Measurements from ENCODE around the gene PDE4B.

The PDE4B gene

GRCh38 chr1:66335125-66335524 lies 542.4 kb downstream of the PDE4B start:
- Histone ChIP-seq H4K5ac (ENCODE audit: low read length) (peak overlapping the region; percentile 68), H3K18ac (ENCODE audit: low read length) (no peak overlapping the region), H3K79me1 (ENCODE audit: low read length) (peaks cover 5% of the 10 kb centered on the region), H3K27me3 (ENCODE audit: insufficient read depth, low read length, poor library complexity) (no peaks in the 10 kb centered on the region), H2BK5ac (ENCODE audit: low read length) (no peak overlapping the region), H3K4me3 (ENCODE audit: low read length) (no peak overlapping the region), H3K56ac (ENCODE audit: low read length) (peak overlapping the region; percentile 50), H3K36me3 (ENCODE audit: control insufficient read depth, insufficient read depth, low read length) (no peaks in the 10 kb centered on the region), H2BK15ac (replicated peaks; ENCODE audit: low read depth) (peak overlapping the region; percentile 20), H3K4me1 (ENCODE audit: control insufficient read depth, low read depth, low read length) (peaks cover 14% of the 10 kb centered on the region), H3K4ac (ENCODE audit: low read depth, low read length) (no peak overlapping the region), H2BK120ac (ENCODE audit: low read depth, low read length) (no peak overlapping the region), H4K8ac (ENCODE audit: low read depth, low read length) (no peak overlapping the region), H3K4me2 (ENCODE audit: low read length) (no peak overlapping the region), H3K79me2 (ENCODE audit: control insufficient read depth, insufficient read depth, low read length) (peaks cover 25% of the 10 kb centered on the region), H3K27ac (ENCODE audit: low read depth, low read length) (no peak overlapping the region), H3K23ac (ENCODE audit: low read length) (no peak overlapping the region), H2AK5ac (ENCODE audit: low read length) (peak overlapping the region; percentile 68), H3K9ac (ENCODE audit: low read length) (peak overlapping the region; percentile 46)
- DNase-seq, result no peak
- WGBS (ENCODE audit: extremely low coverage, insufficient coverage, low lambda C conversion rate), result no CpG with 5 or more reads among the region's 2 CpGs

GRCh38 chr1:66335859-66336640 lies 543.4 kb downstream of the PDE4B start:
- Histone ChIP-seq H2AK5ac (ENCODE audit: low read length) (no peak overlapping the region), H3K79me2 (ENCODE audit: control insufficient read depth, insufficient read depth, low read length) (peaks cover 25% of the 10 kb centered on the region), H3K23ac (ENCODE audit: low read length) (peak overlapping the region; percentile 91), H2BK120ac (ENCODE audit: low read depth, low read length) (no peak overlapping the region), H3K4me1 (ENCODE audit: control insufficient read depth, low read depth, low read length) (peaks cover 14% of the 10 kb centered on the region), H3K4me2 (ENCODE audit: low read length) (no peak overlapping the region), H3K18ac (ENCODE audit: low read length) (no peak overlapping the region), H3K79me1 (ENCODE audit: low read length) (peaks cover 5% of the 10 kb centered on the region), H2BK5ac (ENCODE audit: low read length) (peak overlapping the region; percentile 28), H3K56ac (ENCODE audit: low read length) (peak overlapping the region; percentile 81), H4K8ac (ENCODE audit: low read depth, low read length) (no peak overlapping the region), H3K27ac (ENCODE audit: low read depth, low read length) (no peak overlapping the region), H3K36me3 (ENCODE audit: control insufficient read depth, insufficient read depth, low read length) (no peaks in the 10 kb centered on the region), H2BK15ac (replicated peaks; ENCODE audit: low read depth) (no peak overlapping the region), H3K9ac (ENCODE audit: low read length) (peak overlapping the region; percentile 15), H3K27me3 (ENCODE audit: insufficient read depth, low read length, poor library complexity) (no peaks in the 10 kb centered on the region), H3K4me3 (ENCODE audit: low read length) (no peak overlapping the region), H3K4ac (ENCODE audit: low read depth, low read length) (no peak overlapping the region), H4K5ac (ENCODE audit: low read length) (no peak overlapping the region)
- no CpG with 5 or more reads among the region's 10 CpGs for WGBS (ENCODE audit: extremely low coverage, insufficient coverage, low lambda C conversion rate)
- DNase-seq, result peak; percentile 42

- Histone ChIP-seq H4K8ac (ENCODE audit: low read depth, low read length) (no peak overlapping the region), H3K36me3 (ENCODE audit: control insufficient read depth, insufficient read depth, low read length) (no peaks in the 10 kb centered on the region), H3K79me2 (ENCODE audit: control insufficient read depth, insufficient read depth, low read length) (peaks cover 25% of the 10 kb centered on the region), H3K56ac (ENCODE audit: low read length) (no peak overlapping the region), H3K27ac (ENCODE audit: low read depth, low read length) (no peak overlapping the region), H3K23ac (ENCODE audit: low read length) (no peak overlapping the region), H3K4me3 (ENCODE audit: low read length) (no peak overlapping the region), H3K4me2 (ENCODE audit: low read length) (no peak overlapping the region), H3K4me1 (ENCODE audit: control insufficient read depth, low read depth, low read length) (peaks cover 14% of the 10 kb centered on the region), H3K18ac (ENCODE audit: low read length) (no peak overlapping the region), H2BK5ac (ENCODE audit: low read length) (no peak overlapping the region), H2AK5ac (ENCODE audit: low read length) (no peak overlapping the region), H2BK15ac (replicated peaks; ENCODE audit: low read depth) (no peak overlapping the region), H3K4ac (ENCODE audit: low read depth, low read length) (no peak overlapping the region), H4K5ac (ENCODE audit: low read length) (no peak overlapping the region), H3K79me1 (ENCODE audit: low read length) (peaks cover 5% of the 10 kb centered on the region), H3K9ac (ENCODE audit: low read length) (no peak overlapping the region), H2BK120ac (ENCODE audit: low read depth, low read length) (no peak overlapping the region), H3K27me3 (ENCODE audit: insufficient read depth, low read length, poor library complexity) (no peaks in the 10 kb centered on the region)
- DNase-seq, result no peak
- no CpG with 5 or more reads among the region's 2 CpGs for WGBS (ENCODE audit: extremely low coverage, insufficient coverage, low lambda C conversion rate)
These were observed 543.9 kb downstream of the PDE4B start for GRCh38 chr1:66336641-66336990.

- no peak for DNase-seq
- Histone ChIP-seq H2AK5ac (ENCODE audit: low read length) (no peak overlapping the region), H3K79me1 (ENCODE audit: low read length) (peaks cover 5% of the 10 kb centered on the region), H3K4me3 (ENCODE audit: low read length) (no peak overlapping the region), H3K4me1 (ENCODE audit: control insufficient read depth, low read depth, low read length) (peaks cover 14% of the 10 kb centered on the region), H3K4me2 (ENCODE audit: low read length) (no peak overlapping the region), H3K27me3 (ENCODE audit: insufficient read depth, low read length, poor library complexity) (no peaks in the 10 kb centered on the region), H3K79me2 (ENCODE audit: control insufficient read depth, insufficient read depth, low read length) (peaks cover 25% of the 10 kb centered on the region), H4K8ac (ENCODE audit: low read depth, low read length) (no peak overlapping the region), H3K27ac (ENCODE audit: low read depth, low read length) (no peak overlapping the region), H3K18ac (ENCODE audit: low read length) (no peak overlapping the region), H2BK15ac (replicated peaks; ENCODE audit: low read depth) (no peak overlapping the region), H2BK5ac (ENCODE audit: low read length) (no peak overlapping the region), H3K23ac (ENCODE audit: low read length) (peak overlapping the region; percentile 54), H3K4ac (ENCODE audit: low read depth, low read length) (no peak overlapping the region), H3K56ac (ENCODE audit: low read length) (peak overlapping the region; percentile 47), H4K5ac (ENCODE audit: low read length) (no peak overlapping the region), H3K36me3 (ENCODE audit: control insufficient read depth, insufficient read depth, low read length) (no peaks in the 10 kb centered on the region), H3K9ac (ENCODE audit: low read length) (no peak overlapping the region), H2BK120ac (ENCODE audit: low read depth, low read length) (no peak overlapping the region)
- WGBS (ENCODE audit: extremely low coverage, insufficient coverage, low lambda C conversion rate), result no CpG with 5 or more reads among the region's 5 CpGs
These were observed 544.6 kb downstream of the PDE4B start for GRCh38 chr1:66337249-66337648.

- Histone ChIP-seq H3K79me1 (ENCODE audit: low read length) (peaks cover 5% of the 10 kb centered on the region), H4K8ac (ENCODE audit: low read depth, low read length) (no peak overlapping the region), H3K36me3 (ENCODE audit: control insufficient read depth, insufficient read depth, low read length) (no peaks in the 10 kb centered on the region), H2AK5ac (ENCODE audit: low read length) (no peak overlapping the region), H2BK15ac (replicated peaks; ENCODE audit: low read depth) (no peak overlapping the region), H3K9ac (ENCODE audit: low read length) (no peak overlapping the region), H4K5ac (ENCODE audit: low read length) (no peak overlapping the region), H3K27me3 (ENCODE audit: insufficient read depth, low read length, poor library complexity) (no peaks in the 10 kb centered on the region), H3K4me2 (ENCODE audit: low read length) (no peak overlapping the region), H3K27ac (ENCODE audit: low read depth, low read length) (no peak overlapping the region), H3K79me2 (ENCODE audit: control insufficient read depth, insufficient read depth, low read length) (peaks cover 23% of the 10 kb centered on the region), H3K23ac (ENCODE audit: low read length) (no peak overlapping the region), H3K4me1 (ENCODE audit: control insufficient read depth, low read depth, low read length) (peaks cover 9% of the 10 kb centered on the region), H3K18ac (ENCODE audit: low read length) (no peak overlapping the region), H2BK5ac (ENCODE audit: low read length) (no peak overlapping the region), H3K56ac (ENCODE audit: low read length) (no peak overlapping the region), H3K4ac (ENCODE audit: low read depth, low read length) (no peak overlapping the region), H3K4me3 (ENCODE audit: low read length) (no peak overlapping the region), H2BK120ac (ENCODE audit: low read depth, low read length) (no peak overlapping the region)
- DNase-seq, result no peak
- no CpG with 5 or more reads among the region's 2 CpGs for WGBS (ENCODE audit: extremely low coverage, insufficient coverage, low lambda C conversion rate)
These were observed 547.2 kb downstream of the PDE4B start for GRCh38 chr1:66339944-66340343.

Data from mesendoderm (in vitro differentiated cells).